NOMO-1 (cell line): Measurements from ENCODE around the gene LIN52.

Experiments
- DNase-seq, 2 experiments: peaks; one replicate each; lab custom pipeline; 2025; ENCODE audit not compliant: unreplicated experiment in 2 of 2; lab: John Stamatoyannopoulos, UW

Gene LIN52

GRCh38 chr14:74179856-74180255 lies 95.1 kb downstream of the LIN52 start:
- no peak for DNase-seq

- no peak for DNase-seq
Observed at GRCh38 chr14:74190927-74191575, 106.3 kb downstream of the LIN52 start.

- no peak for DNase-seq
Observed at GRCh38 chr14:74194506-74195274, 109.9 kb downstream of the LIN52 start.

- DNase-seq, result no peak
Observed at GRCh38 chr14:74195623-74196022, 110.9 kb downstream of the LIN52 start.

- no peak for DNase-seq
Observed at GRCh38 chr14:74198441-74199234, 113.9 kb downstream of the LIN52 start.

GRCh38 chr14:74202113-74202512 lies 117.4 kb downstream of the LIN52 start:
- peak in 1 of 2 experiments; percentile 16 for DNase-seq

- no peak for DNase-seq
Observed at GRCh38 chr14:74203639-74204038, 118.9 kb downstream of the LIN52 start.

- no peak for DNase-seq
Observed at GRCh38 chr14:74204491-74204890, 119.7 kb downstream of the LIN52 start.

GRCh38 chr14:74205882-74206281 lies 121.1 kb downstream of the LIN52 start:
- no peak for DNase-seq

GRCh38 chr14:74207943-74208342 lies 123.2 kb downstream of the LIN52 start:
- DNase-seq, result no peak

- no peak for DNase-seq
Observed at GRCh38 chr14:74208642-74209041, 123.9 kb downstream of the LIN52 start.

GRCh38 chr14:74211945-74212580 lies 127.3 kb downstream of the LIN52 start:
- DNase-seq, result no peak

GRCh38 chr14:74213907-74214803 lies 129.4 kb downstream of the LIN52 start:
- DNase-seq, result no peak

GRCh38 chr14:74216671-74217070 lies 131.9 kb downstream of the LIN52 start:
- no peak for DNase-seq

GRCh38 chr14:74217672-74218448 lies 133.1 kb downstream of the LIN52 start:
- DNase-seq, result peak; percentile 20 to 59

GRCh38 chr14:74218462-74218861 lies 133.7 kb downstream of the LIN52 start:
- no peak for DNase-seq

GRCh38 chr14:74219277-74220205 lies 134.8 kb downstream of the LIN52 start:
- no peak for DNase-seq

GRCh38 chr14:74220991-74221390 lies 136.2 kb downstream of the LIN52 start:
- no peak for DNase-seq
